Measurements from ENCODE around the gene BABAM1. TPM values are rescaled to one million over a fixed set of nuclear protein-coding genes. Genes with fewer than 3 reads are reported as not detected.

BABAM1 gene
- total and polyA plus RNA-seq, 9 of the 15 experiments (the other 6 are each of a cell fraction or from before 2014, with no cell fraction given), result 14.7 to 160 (median 113) TPM

DNA sequence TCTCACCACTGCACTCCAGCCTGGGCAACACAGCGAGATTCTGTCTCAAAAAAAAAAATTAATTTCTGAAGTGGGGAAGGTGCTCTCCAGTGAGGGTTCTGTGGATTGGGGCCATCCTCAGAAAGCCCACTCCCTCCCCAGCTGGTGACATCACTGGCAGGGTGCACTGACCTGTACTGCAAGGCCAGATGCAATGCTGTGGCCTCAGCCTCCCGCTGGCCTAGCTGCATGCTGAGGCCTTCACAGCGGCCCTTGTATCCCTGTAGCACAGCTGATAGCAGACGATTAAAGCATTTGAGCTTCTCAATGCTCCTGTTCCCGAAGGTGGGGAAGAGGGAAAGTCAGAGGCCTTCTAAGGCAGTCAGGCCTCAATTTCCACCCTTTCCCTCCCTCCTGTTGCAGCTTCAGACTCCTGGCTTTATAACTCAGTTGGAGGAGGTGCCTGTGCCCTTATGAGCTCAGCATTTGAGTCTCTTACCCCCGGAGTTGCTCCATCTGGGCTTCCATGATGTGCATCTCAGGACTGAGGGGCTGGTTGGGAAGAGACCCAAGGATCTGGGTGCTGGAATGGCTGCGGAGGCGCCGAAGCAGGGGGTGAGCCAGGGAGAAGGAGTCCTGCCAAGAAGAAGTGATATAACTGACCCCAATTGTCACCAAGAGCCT, 8.0 kb upstream of the BABAM1 start (continued):
- TF ChIP-seq ZNF707 (CRISPR knock-in tag; conservative IDR thresholded peaks at IDR 0.05) (no peak), ZNF780A (CRISPR knock-in tag; IDR thresholded peaks at IDR 0.05) (no peak), HDAC6 (IDR thresholded peaks at IDR 0.05; ENCODE audit: low read depth, low read length) (no peak), TFAM (CRISPR knock-in tag; conservative IDR thresholded peaks at IDR 0.05) (no peak), FUS (optimal IDR thresholded peaks at IDR 0.05; ENCODE audit: low read depth, low read length) (no peak), THRAP3 (IDR thresholded peaks at IDR 0.05; ENCODE audit: borderline replicate concordance) (no peak), ZBTB7A (IDR thresholded peaks at IDR 0.05; ENCODE audit: borderline replicate concordance, control insufficient read depth, low read depth, low read length) (no peak), SRSF9 (IDR thresholded peaks at IDR 0.05; ENCODE audit: borderline replicate concordance, low read depth, low read length) (no peak)
- TF ChIP-seq, protein P1, sequence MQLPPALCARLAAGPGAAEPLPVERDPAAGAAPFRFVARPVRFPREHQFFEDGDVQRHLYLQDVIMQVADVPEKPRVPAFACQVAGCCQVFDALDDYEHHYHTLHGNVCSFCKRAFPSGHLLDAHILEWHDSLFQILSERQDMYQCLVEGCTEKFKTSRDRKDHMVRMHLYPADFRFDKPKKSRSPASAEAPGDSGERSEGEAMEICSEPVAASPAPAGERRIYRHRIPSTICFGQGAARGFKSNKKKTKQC (CRISPR knock-in tag; IDR thresholded peaks at IDR 0.05), result no peak
- TF ChIP-seq, protein P2, sequence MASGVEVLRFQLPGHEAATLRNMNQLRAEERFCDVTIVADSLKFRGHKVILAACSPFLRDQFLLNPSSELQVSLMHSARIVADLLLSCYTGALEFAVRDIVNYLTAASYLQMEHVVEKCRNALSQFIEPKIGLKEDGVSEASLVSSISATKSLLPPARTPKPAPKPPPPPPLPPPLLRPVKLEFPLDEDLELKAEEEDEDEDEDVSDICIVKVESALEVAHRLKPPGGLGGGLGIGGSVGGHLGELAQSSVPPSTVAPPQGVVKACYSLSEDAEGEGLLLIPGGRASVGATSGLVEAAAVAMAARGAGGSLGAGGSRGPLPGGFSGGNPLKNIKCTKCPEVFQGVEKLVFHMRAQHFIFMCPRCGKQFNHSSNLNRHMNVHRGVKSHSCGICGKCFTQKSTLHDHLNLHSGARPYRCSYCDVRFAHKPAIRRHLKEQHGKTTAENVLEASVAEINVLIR (CRISPR knock-in tag; IDR thresholded peaks at IDR 0.05), result no peak

Measured in K562 (cell line).